C4-2B (cell line): ENCODE measurements around the gene DOCK10.

ENCODE experiments used
- H3K27ac ChIP-seq: fragments of 450-650 bp; 2 replicates; pipeline ENCODE4 v1.5.1; 2017
- ZFX ChIP-seq: fragments of 450-650 bp; IDR thresholded peaks from 2 replicates; pipeline ENCODE4 v1.6.1; 2017
- TF ChIP-seq, protein P1 (sequence below): fragments of 450-650 bp; conservative IDR thresholded peaks from 2 replicates; pipeline ENCODE4 v1.5.1; 2017; ENCODE audit warnings: mild to moderate bottlenecking

The DOCK10 gene

DNA sequence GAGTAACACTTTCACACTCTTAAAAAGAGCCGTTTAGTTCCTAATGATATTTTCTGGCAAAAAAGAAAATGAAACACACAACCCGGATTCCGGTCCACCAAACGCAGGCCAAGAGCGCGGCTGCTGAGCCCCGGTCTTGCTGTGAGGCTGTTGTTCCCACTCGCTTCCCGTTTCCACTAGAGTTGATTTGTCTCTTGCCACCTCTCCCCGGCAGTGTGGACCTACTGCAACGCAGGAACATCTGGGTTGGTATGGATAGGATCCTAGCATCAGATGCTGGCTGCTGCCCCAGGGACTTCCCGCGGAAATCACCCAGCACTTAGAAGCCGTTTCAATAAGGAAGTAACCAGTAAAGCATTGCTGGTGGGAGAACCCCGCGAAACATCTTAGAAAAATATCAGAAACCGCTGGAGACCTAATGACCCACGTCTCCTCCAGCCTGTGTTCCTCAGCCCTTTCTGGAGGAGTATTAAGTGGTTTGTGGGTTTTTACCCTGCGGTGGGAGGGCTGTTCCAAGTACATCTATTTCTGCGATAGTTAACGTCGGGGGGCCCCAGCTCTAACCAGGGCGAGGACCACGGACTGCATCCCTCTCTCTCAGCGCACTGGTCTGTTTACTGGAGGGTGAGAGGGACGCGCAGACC is 939 bp downstream of the DOCK10 start:
- no peak overlapping the region for H3K27ac ChIP-seq
- TF ChIP-seq, protein P1, sequence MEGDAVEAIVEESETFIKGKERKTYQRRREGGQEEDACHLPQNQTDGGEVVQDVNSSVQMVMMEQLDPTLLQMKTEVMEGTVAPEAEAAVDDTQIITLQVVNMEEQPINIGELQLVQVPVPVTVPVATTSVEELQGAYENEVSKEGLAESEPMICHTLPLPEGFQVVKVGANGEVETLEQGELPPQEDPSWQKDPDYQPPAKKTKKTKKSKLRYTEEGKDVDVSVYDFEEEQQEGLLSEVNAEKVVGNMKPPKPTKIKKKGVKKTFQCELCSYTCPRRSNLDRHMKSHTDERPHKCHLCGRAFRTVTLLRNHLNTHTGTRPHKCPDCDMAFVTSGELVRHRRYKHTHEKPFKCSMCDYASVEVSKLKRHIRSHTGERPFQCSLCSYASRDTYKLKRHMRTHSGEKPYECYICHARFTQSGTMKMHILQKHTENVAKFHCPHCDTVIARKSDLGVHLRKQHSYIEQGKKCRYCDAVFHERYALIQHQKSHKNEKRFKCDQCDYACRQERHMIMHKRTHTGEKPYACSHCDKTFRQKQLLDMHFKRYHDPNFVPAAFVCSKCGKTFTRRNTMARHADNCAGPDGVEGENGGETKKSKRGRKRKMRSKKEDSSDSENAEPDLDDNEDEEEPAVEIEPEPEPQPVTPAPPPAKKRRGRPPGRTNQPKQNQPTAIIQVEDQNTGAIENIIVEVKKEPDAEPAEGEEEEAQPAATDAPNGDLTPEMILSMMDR: no peak
- no peak for TF ChIP-seq ZFX

GRCh38 chr2:225040856-225041206 is 1.4 kb downstream of the DOCK10 start:
- TF ChIP-seq, protein P1: no peak
- no peak for TF ChIP-seq ZFX
- no peak overlapping the region for H3K27ac ChIP-seq

- no peak overlapping the region for H3K27ac ChIP-seq
- TF ChIP-seq, protein P1: no peak
- no peak for TF ChIP-seq ZFX
Measured at GRCh38 chr2:225040142-225040541, 2.1 kb downstream of the DOCK10 start.

GRCh38 chr2:225038231-225038523 is 4.1 kb downstream of the DOCK10 start:
- TF ChIP-seq, protein P1: no peak
- TF ChIP-seq ZFX: no peak
- H3K27ac ChIP-seq: no peak overlapping the region

- no peak for TF ChIP-seq ZFX
- TF ChIP-seq, protein P1: no peak
Measured at GRCh38 chr2:225037415-225038230, 4.6 kb downstream of the DOCK10 start.

GRCh38 chr2:225036431-225036830 is 5.8 kb downstream of the DOCK10 start:
- H3K27ac ChIP-seq: no peak overlapping the region
- TF ChIP-seq, protein P1: no peak
- TF ChIP-seq ZFX: no peak

More at GRCh38 chr2:225037415-225038230, 4.6 kb downstream of the DOCK10 start:
- H3K27ac ChIP-seq: no peak overlapping the region
